Ishikawa (cell line): ENCODE measurements around the gene OR1M1.
A peak's percentile ranks its signal among the peaks of the same experiment; 100 is the strongest.

ENCODE experiments used
- CEBPB ChIP-seq: IDR thresholded peaks from 2 replicates; pipeline ENCODE4 v1.6.1; 2012
- CREB1 ChIP-seq: IDR thresholded peaks from 2 replicates; pipeline ENCODE4 v1.6.1; 2012; ENCODE audit warnings: low read depth
- EGR1 ChIP-seq: IDR thresholded peaks from 2 replicates; pipeline ENCODE4 v1.6.1; 2012
- EP300 ChIP-seq: IDR thresholded peaks from 2 replicates; pipeline ENCODE4 v1.6.1; 2012; ENCODE audit warnings: borderline replicate concordance
- FOXM1 ChIP-seq: IDR thresholded peaks from 2 replicates; pipeline ENCODE4 v1.6.1; 2012; ENCODE audit warnings: low read depth, borderline replicate concordance
- NFIC ChIP-seq: IDR thresholded peaks from 2 replicates; pipeline ENCODE4 v1.6.1; 2012
- RAD21 ChIP-seq: IDR thresholded peaks from 2 replicates; pipeline ENCODE4 v1.6.1; 2012; ENCODE audit warnings: low read depth
- REST ChIP-seq: IDR thresholded peaks from 2 replicates; pipeline ENCODE4 v1.6.1; 2012; ENCODE audit warnings: low read depth, mild to moderate bottlenecking
- TAF1 ChIP-seq: IDR thresholded peaks from 2 replicates; pipeline ENCODE4 v1.6.1; 2012; ENCODE audit warnings: low read depth, mild to moderate bottlenecking
- TCF12 ChIP-seq: IDR thresholded peaks from 2 replicates; pipeline ENCODE4 v1.6.1; 2012; ENCODE audit warnings: low read depth
- TEAD4 ChIP-seq: IDR thresholded peaks from 2 replicates; pipeline ENCODE4 v1.6.1; 2012
- YY1 ChIP-seq: IDR thresholded peaks from 2 replicates; pipeline ENCODE4 v1.6.1; 2012; ENCODE audit warnings: low read depth
- ZBTB7A ChIP-seq: IDR thresholded peaks from 2 replicates; pipeline ENCODE4 v1.6.1; 2012; ENCODE audit warnings: low read depth
- TF ChIP-seq, protein P1 (sequence below): IDR thresholded peaks from 2 replicates; pipeline ENCODE4 v1.6.1; 2012
- TF ChIP-seq, protein P2 (sequence below): IDR thresholded peaks from 2 replicates; pipeline ENCODE4 v1.6.1; 2012

Gene OR1M1

GRCh38 chr19:9076901-9077300 is 10.0 kb upstream of the OR1M1 start:
- TF ChIP-seq FOXM1 (no peak), RAD21 (no peak), EGR1 (no peak), REST (no peak), TAF1 (no peak), CEBPB (no peak), TCF12 (peak; percentile 23; the same call in 1 of the 2 replicates)
- TF ChIP-seq, protein P1, sequence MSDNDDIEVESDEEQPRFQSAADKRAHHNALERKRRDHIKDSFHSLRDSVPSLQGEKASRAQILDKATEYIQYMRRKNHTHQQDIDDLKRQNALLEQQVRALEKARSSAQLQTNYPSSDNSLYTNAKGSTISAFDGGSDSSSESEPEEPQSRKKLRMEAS: no peak

- TF ChIP-seq EGR1 (no peak), YY1 (no peak), CREB1 (no peak), TEAD4 (no peak), NFIC (no peak), CEBPB (no peak), EP300 (no peak), TAF1 (no peak), REST (no peak), RAD21 (no peak)
- TF ChIP-seq, protein P2, sequence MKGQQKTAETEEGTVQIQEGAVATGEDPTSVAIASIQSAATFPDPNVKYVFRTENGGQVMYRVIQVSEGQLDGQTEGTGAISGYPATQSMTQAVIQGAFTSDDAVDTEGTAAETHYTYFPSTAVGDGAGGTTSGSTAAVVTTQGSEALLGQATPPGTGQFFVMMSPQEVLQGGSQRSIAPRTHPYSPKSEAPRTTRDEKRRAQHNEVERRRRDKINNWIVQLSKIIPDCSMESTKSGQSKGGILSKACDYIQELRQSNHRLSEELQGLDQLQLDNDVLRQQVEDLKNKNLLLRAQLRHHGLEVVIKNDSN: no peak
- TF ChIP-seq, protein P1: no peak
These were observed 8.2 kb upstream of the OR1M1 start for GRCh38 chr19:9078651-9079050.

- no peak for TF ChIP-seq FOXM1
- TF ChIP-seq CREB1: no peak
- no peak for TF ChIP-seq YY1
- TF ChIP-seq ZBTB7A: no peak
- TF ChIP-seq EGR1: no peak
- TF ChIP-seq REST: no peak
- TF ChIP-seq TAF1: no peak
- TF ChIP-seq TCF12: no peak
- TF ChIP-seq RAD21: no peak
- TF ChIP-seq TEAD4: no peak
- no peak for TF ChIP-seq NFIC
These were observed 20.5 kb downstream of the OR1M1 start, which contains the start of gene OR7G2 for GRCh38 chr19:9107375-9107774. TSS of gene OR7G2 (minus strand) at chr19:9107475. CDS start at chr19:9103243, 4,232 bp downstream.

DNA sequence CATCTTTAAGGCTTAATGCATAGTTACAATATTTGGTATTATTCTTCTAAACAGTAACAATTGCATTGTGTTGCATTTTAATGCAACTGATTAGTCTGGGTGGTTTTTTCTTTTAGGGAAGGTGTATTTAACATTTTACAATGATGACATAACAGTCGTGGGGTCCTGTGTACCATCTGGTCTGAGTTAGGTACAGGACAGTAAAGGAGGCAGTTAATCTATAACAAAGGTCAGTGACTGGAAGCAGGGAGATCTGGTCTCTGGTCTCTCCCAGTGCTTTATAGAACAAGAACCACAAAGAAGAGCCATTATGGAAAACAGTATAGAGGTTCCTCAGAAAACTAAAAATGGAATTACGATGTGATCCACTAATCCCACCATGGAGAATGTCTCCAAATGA is 23.1 kb downstream of the OR1M1 start:
- TF ChIP-seq, protein P1: no peak
- TF ChIP-seq YY1 (no peak), CEBPB (no peak), EP300 (no peak), EGR1 (no peak), ZBTB7A (no peak), TAF1 (no peak), TEAD4 (no peak), TCF12 (no peak), REST (no peak), RAD21 (no peak)
